DND-41 (cell line): ENCODE measurements around the gene ADCY2.

Experiments
- ATAC-seq: fragments of 200-7000 bp; cut with Tn5 transposase; 3 replicates; pipeline ENCODE4 v1.9.1; 2021; ENCODE audit warnings: low read depth; ENCODE audit not compliant: insufficient read depth
- DNase-seq: peaks from one replicate; pipeline ENCODE4 v3.0.0-alpha.2; 2020
- H2AFZ ChIP-seq: 2 replicates; pipeline ENCODE4 v1.6.0; 2012; ENCODE audit warnings: low read depth, low read length
- H3K27ac ChIP-seq: 2 replicates; pipeline ENCODE4 v1.5.1; 2012; ENCODE audit warnings: low read length, inconsistent platforms
- H3K27me3 ChIP-seq: fragments of 200-600 bp; sonication (generic); 2 replicates; pipeline ENCODE4 v1.6.0; 2012; ENCODE audit warnings: low read length, mild to moderate bottlenecking, inconsistent platforms; ENCODE audit not compliant: insufficient read depth, poor library complexity
- H3K36me3 ChIP-seq: 2 replicates; pipeline ENCODE4 v1.5.1; 2012; ENCODE audit warnings: low read length, inconsistent platforms; ENCODE audit not compliant: insufficient read depth
- H3K4me1 ChIP-seq: 2 replicates; pipeline ENCODE4 v1.5.1; 2012; ENCODE audit warnings: mild to moderate bottlenecking, low read length; ENCODE audit not compliant: insufficient read depth
- H3K4me2 ChIP-seq: 2 replicates; pipeline ENCODE4 v1.6.0; 2012; ENCODE audit warnings: mild to moderate bottlenecking, moderate library complexity, low read length, inconsistent platforms; ENCODE audit not compliant: insufficient read depth
- H3K4me3 ChIP-seq, 2 experiments: fragments of 200-600 bp in 1 of 2; shearing (Covaris generic) in 1 of 2; 2 replicates each; pipeline ENCODE4 v1.5.1; 2012 to 2016; ENCODE audit warnings: inconsistent platforms in 2 of 2, low read length in 2 of 2, mild to moderate bottlenecking in 2 of 2, low read depth in 1 of 2, moderate library complexity in 1 of 2
- H3K79me2 ChIP-seq: 2 replicates; pipeline ENCODE4 v1.6.0; 2012; ENCODE audit warnings: low read length, inconsistent platforms; ENCODE audit not compliant: insufficient read depth
- H3K9ac ChIP-seq: 2 replicates; pipeline ENCODE4 v1.6.0; 2012; ENCODE audit warnings: low read depth, mild to moderate bottlenecking, inconsistent platforms, low read length, moderate library complexity
- H3K9me3 ChIP-seq: 2 replicates; pipeline ENCODE4 v1.5.1; 2012; ENCODE audit warnings: low read length, moderate library complexity, mild to moderate bottlenecking, inconsistent platforms; ENCODE audit not compliant: insufficient read depth, severe bottlenecking
- H4K20me1 ChIP-seq: 2 replicates; pipeline ENCODE4 v1.6.0; 2012; ENCODE audit warnings: low read length; ENCODE audit not compliant: insufficient read depth
- CTCF ChIP-seq: IDR thresholded peaks from 2 replicates; pipeline ENCODE4 v1.5.1; 2012; ENCODE audit warnings: borderline replicate concordance, low read length, moderate library complexity, mild to moderate bottlenecking; ENCODE audit not compliant: poor library complexity, severe bottlenecking; ENCODE audit errors: extremely low read depth
- EZH2 ChIP-seq: IDR thresholded peaks from 3 replicates; pipeline ENCODE4 v1.6.1; 2012; ENCODE audit warnings: borderline replicate concordance, low read depth, mild to moderate bottlenecking, moderate library complexity, low read length, inconsistent platforms; ENCODE audit not compliant: severe bottlenecking

Gene ADCY2

GRCh38 chr5:7625740-7626139 lies 229.8 kb downstream of the ADCY2 start:
- Histone ChIP-seq H3K27ac (no peak overlapping the region), H3K79me2 (no peaks in the 10 kb centered on the region), H3K4me1 (no peaks in the 10 kb centered on the region), H3K36me3 (no peaks in the 10 kb centered on the region), H3K4me2 (no peak overlapping the region), H2AFZ (no peak overlapping the region), H3K4me3 (no peak overlapping the region), H3K27me3 (no peaks in the 10 kb centered on the region), H3K9me3 (no peaks in the 10 kb centered on the region), H4K20me1 (no peaks in the 10 kb centered on the region), H3K9ac (no peak overlapping the region)
- DNase-seq (no peak), ATAC-seq (no peak)
- no peak for TF ChIP-seq CTCF
- TF ChIP-seq EZH2: no peak

- H3K27ac ChIP-seq: no peak overlapping the region
- DNase-seq (no peak), ATAC-seq (no peak)
- H3K9ac ChIP-seq: no peak overlapping the region
- TF ChIP-seq EZH2: no peak
- TF ChIP-seq CTCF: no peak
- no peak overlapping the region for H3K4me3 ChIP-seq
- no peaks in the 10 kb centered on the region for H3K36me3 ChIP-seq
- no peaks in the 10 kb centered on the region for H3K9me3 ChIP-seq
- no peaks in the 10 kb centered on the region for H3K79me2 ChIP-seq
- H3K4me2 ChIP-seq: no peak overlapping the region
- no peaks in the 10 kb centered on the region for H3K4me1 ChIP-seq
- no peaks in the 10 kb centered on the region for H3K27me3 ChIP-seq
- no peaks in the 10 kb centered on the region for H4K20me1 ChIP-seq
- H2AFZ ChIP-seq: no peak overlapping the region
These were observed 232.3 kb downstream of the ADCY2 start for GRCh38 chr5:7628248-7628647.

- Histone ChIP-seq H3K4me3 (no peak overlapping the region), H2AFZ (no peak overlapping the region), H3K27ac (no peak overlapping the region), H3K36me3 (no peaks in the 10 kb centered on the region), H3K9me3 (no peaks in the 10 kb centered on the region), H4K20me1 (no peaks in the 10 kb centered on the region), H3K4me2 (no peak overlapping the region), H3K79me2 (no peaks in the 10 kb centered on the region), H3K27me3 (no peaks in the 10 kb centered on the region), H3K4me1 (no peaks in the 10 kb centered on the region), H3K9ac (no peak overlapping the region)
- DNase-seq (no peak), ATAC-seq (no peak)
- TF ChIP-seq CTCF: no peak
- no peak for TF ChIP-seq EZH2
These were observed 232.9 kb downstream of the ADCY2 start for GRCh38 chr5:7628820-7629219.

- DNase-seq: no peak
- Histone ChIP-seq H3K36me3 (no peaks in the 10 kb centered on the region), H3K9me3 (no peaks in the 10 kb centered on the region), H3K27ac (no peak overlapping the region), H3K4me3 (no peak overlapping the region), H3K27me3 (no peaks in the 10 kb centered on the region), H2AFZ (no peak overlapping the region), H3K4me2 (no peak overlapping the region), H3K79me2 (no peaks in the 10 kb centered on the region), H3K9ac (no peak overlapping the region), H4K20me1 (no peaks in the 10 kb centered on the region), H3K4me1 (no peaks in the 10 kb centered on the region)
- no peak for ATAC-seq
- TF ChIP-seq EZH2: no peak
- TF ChIP-seq CTCF: no peak
These were observed 233.6 kb downstream of the ADCY2 start for GRCh38 chr5:7629561-7629960.
